Esophagus (tissue), 2 donors: ENCODE data around the gene LEPROT. TPM values are rescaled to one million over a fixed set of nuclear protein-coding genes. Genes with fewer than 3 reads are reported as not detected.

Experiments used
- H3K27ac ChIP-seq, 2 donors: one replicate each; pipeline ENCODE4 v1.5.1; 2013; ENCODE audit warnings: low read depth in 2 of 2, mild to moderate bottlenecking in 2 of 2, inconsistent platforms in 1 of 2, low read length in 1 of 2, moderate library complexity in 1 of 2
- H3K27me3 ChIP-seq, 2 donors: one replicate each; pipeline ENCODE4 v1.6.1; 2013; ENCODE audit warnings: low read length in 2 of 2, control low read depth in 1 of 2, mild to moderate bottlenecking in 1 of 2; ENCODE audit not compliant: insufficient read depth in 2 of 2, control insufficient read depth in 1 of 2
- H3K36me3 ChIP-seq, 2 donors: one replicate each; pipeline ENCODE4 v1.6.1; 2013; ENCODE audit warnings: low read length in 1 of 2; ENCODE audit not compliant: control insufficient read depth in 2 of 2, insufficient read depth in 2 of 2
- H3K4me1 ChIP-seq, 2 donors: one replicate each; pipeline ENCODE4 v1.6.1; 2013; ENCODE audit warnings: low read length in 1 of 2; ENCODE audit not compliant: control insufficient read depth in 2 of 2, insufficient read depth in 2 of 2
- H3K4me3 ChIP-seq, 2 donors: one replicate each; pipeline ENCODE4 v1.5.1; 2013; ENCODE audit warnings: low read length in 2 of 2, mild to moderate bottlenecking in 2 of 2, low read depth in 1 of 2, moderate library complexity in 1 of 2
- H3K9me3 ChIP-seq, 2 donors: one replicate each; pipeline ENCODE4 v1.6.1; 2013; ENCODE audit warnings: mild to moderate bottlenecking in 2 of 2, low read depth in 1 of 2, low read length in 1 of 2, moderate library complexity in 1 of 2; ENCODE audit not compliant: control insufficient read depth in 2 of 2, insufficient read depth in 1 of 2
- WGBS, 2 donors: extraction: QIAGEN DNeasy Blood & Tissue Kit; methylation state at CpG; one replicate each; pipeline ENCODE4 v1.1.7; 2013; 5-methylcytosine and 5-hydroxymethylcytosine counted together
- polyA plus RNA-seq, 2 donors: library from polyadenylated mRNA; stranded (reverse); fragments of 200-250 nt; gene quantifications; one replicate each; pipeline ENCODE4 v1.2.3, GENCODE V29; 2013
- donor health status: healthy with polysubstance abuse.
- donor health status: Bipolar disorder and iron deficiency.

The LEPROT gene
- polyA plus RNA-seq, 2 donors = 23.2 to 26.4 TPM

DNA sequence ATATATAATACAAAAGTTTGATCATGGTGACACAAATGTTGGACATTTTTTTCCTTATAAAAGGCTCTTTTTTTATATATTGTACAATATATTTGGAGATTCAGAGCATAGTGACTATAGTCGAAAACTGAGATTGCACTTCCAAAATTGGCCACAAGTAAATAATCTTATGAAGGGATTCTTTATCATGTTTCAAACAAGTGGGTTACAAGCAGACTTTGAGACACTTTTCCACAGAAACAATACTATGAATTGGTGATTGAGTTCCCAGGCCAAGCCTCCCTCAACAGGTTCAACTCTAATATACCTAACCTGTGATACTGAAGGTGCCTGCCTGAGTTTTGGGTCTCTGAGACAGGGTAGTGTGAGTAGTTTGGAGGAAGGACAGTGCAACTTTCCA is 13.8 kb downstream of the LEPROT start:
- H3K9me3 ChIP-seq = no peaks in the 10 kb centered on the region
- H3K27ac ChIP-seq = no peak overlapping the region
- peaks cover 6 to 9% of the 10 kb centered on the region in 2 donors for H3K36me3 ChIP-seq
- H3K4me1 ChIP-seq = no peaks in the 10 kb centered on the region
- H3K4me3 ChIP-seq = no peak overlapping the region
- WGBS, 2 donors = 90 to 97% methylated on average over 1 of the region's 1 CpG
- H3K27me3 ChIP-seq = no peaks in the 10 kb centered on the region

DNA sequence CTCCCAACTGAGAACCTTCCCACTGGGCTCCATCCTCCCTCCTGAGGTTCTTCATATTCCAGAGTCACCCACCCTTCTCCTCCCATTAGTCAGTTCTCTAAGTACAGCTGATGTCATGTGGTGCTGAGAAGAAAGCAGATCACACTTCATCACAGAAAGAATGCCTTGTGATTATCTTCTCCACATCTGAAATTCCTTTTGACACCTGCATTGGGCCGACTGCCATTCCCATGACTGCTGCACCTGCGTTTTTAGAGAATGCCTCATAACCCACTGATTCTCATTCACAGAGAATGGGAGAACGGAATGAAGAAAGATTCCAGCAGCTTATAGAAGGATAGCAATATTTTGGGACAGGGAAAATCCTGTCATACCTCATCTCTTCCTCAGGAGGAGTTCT is 14.3 kb downstream of the LEPROT start:
- H3K4me1 ChIP-seq = no peaks in the 10 kb centered on the region
- 79% methylated on average over 3 of the region's 3 CpGs for WGBS, 2 donors
- no peaks in the 10 kb centered on the region for H3K27me3 ChIP-seq
- no peak overlapping the region for H3K4me3 ChIP-seq
- no peaks in the 10 kb centered on the region for H3K9me3 ChIP-seq
- H3K36me3 ChIP-seq = peaks cover 6 to 9% of the 10 kb centered on the region in 2 donors
- no peak overlapping the region for H3K27ac ChIP-seq

DNA sequence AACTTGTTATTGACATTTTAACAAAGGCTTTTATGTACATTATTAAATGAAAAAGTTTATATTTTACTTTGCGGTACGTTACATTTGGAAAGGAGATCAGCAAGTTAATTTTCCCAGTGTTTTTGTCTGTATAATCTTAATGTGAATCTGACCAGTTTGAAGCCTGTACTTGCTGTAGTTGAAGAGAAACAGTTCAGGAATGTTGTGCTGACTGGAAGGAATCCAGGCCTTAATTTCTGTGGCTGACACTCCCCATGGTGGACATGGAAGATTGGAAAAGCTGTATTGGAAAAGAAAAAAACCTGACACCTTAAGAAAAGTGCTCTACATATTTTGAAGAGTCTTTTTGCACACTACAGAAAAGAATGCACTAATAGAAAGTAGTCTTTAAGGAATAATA is 15.5 kb downstream of the LEPROT start:
- Histone ChIP-seq H3K4me3 (no peak overlapping the region), H3K9me3 (no peaks in the 10 kb centered on the region), H3K27me3 (no peaks in the 10 kb centered on the region), H3K27ac (no peak overlapping the region), H3K36me3 (peaks cover 6 to 9% of the 10 kb centered on the region in 2 donors), H3K4me1 (no peaks in the 10 kb centered on the region)
- 50 to 53% methylated on average over 2 of the region's 2 CpGs for WGBS, 2 donors

DNA sequence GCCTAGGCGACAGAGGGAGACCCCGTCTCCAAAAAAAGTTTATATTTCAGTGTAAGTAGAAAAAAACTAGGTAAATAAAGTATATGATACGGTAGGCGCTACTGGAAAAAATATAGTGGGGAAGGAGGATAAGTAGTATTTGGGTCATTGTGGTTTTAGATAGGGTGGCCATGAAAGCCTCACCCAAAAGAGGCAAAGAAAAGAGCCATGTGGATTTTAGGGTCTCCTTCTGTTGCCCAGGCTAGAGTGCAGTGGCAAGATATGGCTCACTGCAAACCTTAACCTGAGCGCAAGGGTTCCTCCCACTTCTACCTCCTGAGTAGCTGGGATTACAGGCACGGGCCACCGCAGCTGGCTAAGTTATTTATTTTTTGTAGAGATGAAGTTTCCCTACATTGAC is 17.1 kb downstream of the LEPROT start:
- H3K4me3 ChIP-seq = no peak overlapping the region
- 94 to 96% methylated on average over 7 of the region's 7 CpGs for WGBS, 2 donors
- no peaks in the 10 kb centered on the region for H3K9me3 ChIP-seq
- H3K36me3 ChIP-seq = peaks cover 4 to 5% of the 10 kb centered on the region in 2 donors
- H3K4me1 ChIP-seq = no peaks in the 10 kb centered on the region
- no peaks in the 10 kb centered on the region for H3K27me3 ChIP-seq
- H3K27ac ChIP-seq = no peak overlapping the region

DNA sequence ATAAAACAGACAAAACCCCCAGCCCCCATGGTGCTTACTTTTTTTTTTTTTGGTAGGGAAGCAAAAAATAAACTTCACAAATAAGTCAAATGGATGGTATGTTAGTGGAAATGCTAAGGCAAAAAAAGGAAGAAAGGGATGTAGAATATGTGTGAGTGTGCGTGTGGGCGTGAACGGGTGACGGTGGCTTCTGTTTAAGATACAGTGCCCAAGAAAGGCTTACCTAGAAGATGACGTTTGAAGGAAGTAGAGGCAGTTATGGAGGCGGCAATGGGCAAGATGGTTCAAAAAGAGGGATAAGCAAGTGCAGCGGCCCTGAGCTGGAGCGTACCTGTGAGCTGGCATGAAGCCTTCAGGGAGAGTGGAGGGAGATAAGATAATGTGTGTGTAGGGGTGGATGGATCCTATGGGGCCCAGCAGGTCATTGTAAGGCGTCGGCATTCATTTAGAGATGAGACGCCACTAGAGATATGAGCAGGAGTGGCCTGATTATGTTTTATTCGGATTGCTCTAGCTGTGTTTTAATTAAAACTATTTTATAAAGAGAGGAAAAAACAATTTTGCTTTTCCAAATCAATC is 19.9 kb downstream of the LEPROT start:
- WGBS, 2 donors = 89 to 90% methylated on average over 12 of the region's 12 CpGs
- no peaks in the 10 kb centered on the region for H3K9me3 ChIP-seq
- no peaks in the 10 kb centered on the region for H3K36me3 ChIP-seq

DNA sequence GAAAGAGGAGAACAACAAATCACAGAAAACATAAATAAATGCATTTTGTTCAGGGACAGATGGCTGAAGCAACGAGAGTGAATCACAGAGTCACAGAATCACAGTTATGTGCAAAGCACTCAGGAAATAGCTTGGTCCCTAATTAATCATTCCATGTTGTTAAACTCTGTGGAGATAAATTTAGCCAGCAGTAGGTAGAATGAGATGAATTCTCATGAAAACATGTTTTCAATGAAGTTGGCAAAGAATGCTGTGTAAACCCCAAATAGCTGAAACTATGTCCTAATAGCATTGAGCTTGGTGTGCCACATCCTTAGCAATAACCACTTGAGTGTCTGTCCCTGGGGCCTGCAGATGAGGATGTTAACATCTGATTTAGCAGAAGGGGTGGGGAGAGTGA is 20.4 kb downstream of the LEPROT start:
- H3K27ac ChIP-seq = no peak overlapping the region
- no peaks in the 10 kb centered on the region for H3K4me1 ChIP-seq
- H3K9me3 ChIP-seq = no peaks in the 10 kb centered on the region
- H3K36me3 ChIP-seq = no peaks in the 10 kb centered on the region
- WGBS, 2 donors = 60 to 67% methylated on average over 1 of the region's 1 CpG
- H3K27me3 ChIP-seq = no peaks in the 10 kb centered on the region
- no peak overlapping the region for H3K4me3 ChIP-seq

More for the DNA sequence above, 19.9 kb downstream of the LEPROT start:
- H3K4me3 ChIP-seq = no peak overlapping the region
- H3K27me3 ChIP-seq = no peaks in the 10 kb centered on the region
- H3K27ac ChIP-seq = no peak overlapping the region
- H3K4me1 ChIP-seq = no peaks in the 10 kb centered on the region

DNA sequence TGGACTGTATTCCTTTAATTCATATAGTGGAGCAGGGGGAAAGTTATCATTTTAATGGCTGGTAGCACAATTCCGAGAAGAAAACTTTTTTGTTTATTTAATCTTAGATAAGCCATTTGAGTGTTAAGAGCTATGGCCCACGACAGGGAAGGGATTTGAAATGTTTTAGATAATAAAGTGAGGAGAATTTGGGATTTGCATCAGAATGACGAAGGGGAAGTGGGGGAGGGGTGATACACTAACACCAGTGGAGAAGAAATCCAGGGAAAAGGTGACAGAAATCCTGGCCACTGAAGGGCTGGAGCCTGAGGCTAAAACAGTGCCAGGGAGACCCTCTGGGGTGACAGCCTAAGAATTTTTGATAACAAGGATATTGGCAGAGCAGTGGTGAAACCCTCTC is 21.0 kb downstream of the LEPROT start:
- 50 to 52% methylated on average over 3 of the region's 3 CpGs for WGBS, 2 donors
- Histone ChIP-seq H3K27me3 (no peaks in the 10 kb centered on the region), H3K9me3 (no peaks in the 10 kb centered on the region), H3K4me3 (no peak overlapping the region), H3K4me1 (no peaks in the 10 kb centered on the region), H3K27ac (no peak overlapping the region), H3K36me3 (no peaks in the 10 kb centered on the region)

DNA sequence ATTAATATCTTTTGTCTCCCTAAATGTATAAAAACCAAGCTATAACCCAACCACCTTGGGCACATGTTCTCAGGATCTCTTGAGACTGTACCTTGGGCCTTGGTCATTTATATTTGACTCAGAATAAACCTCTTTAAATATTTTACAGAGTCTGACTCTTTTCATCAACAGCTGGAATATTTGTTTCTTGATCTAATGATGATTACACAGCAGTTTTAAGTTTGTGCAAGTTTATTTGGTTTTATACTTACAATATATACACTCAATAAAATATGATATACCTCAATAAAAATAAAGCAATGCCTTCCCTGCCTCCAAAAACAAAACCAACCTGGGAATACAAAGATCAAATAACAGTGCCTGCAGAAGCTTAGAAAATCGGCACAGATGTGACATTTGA is 22.0 kb downstream of the LEPROT start:
- Histone ChIP-seq H3K36me3 (no peaks in the 10 kb centered on the region), H3K4me3 (no peak overlapping the region), H3K9me3 (no peaks in the 10 kb centered on the region), H3K27ac (no peak overlapping the region), H3K4me1 (no peaks in the 10 kb centered on the region), H3K27me3 (no peaks in the 10 kb centered on the region)
- 93 to 94% methylated on average over 1 of the region's 1 CpG for WGBS, 2 donors

DNA sequence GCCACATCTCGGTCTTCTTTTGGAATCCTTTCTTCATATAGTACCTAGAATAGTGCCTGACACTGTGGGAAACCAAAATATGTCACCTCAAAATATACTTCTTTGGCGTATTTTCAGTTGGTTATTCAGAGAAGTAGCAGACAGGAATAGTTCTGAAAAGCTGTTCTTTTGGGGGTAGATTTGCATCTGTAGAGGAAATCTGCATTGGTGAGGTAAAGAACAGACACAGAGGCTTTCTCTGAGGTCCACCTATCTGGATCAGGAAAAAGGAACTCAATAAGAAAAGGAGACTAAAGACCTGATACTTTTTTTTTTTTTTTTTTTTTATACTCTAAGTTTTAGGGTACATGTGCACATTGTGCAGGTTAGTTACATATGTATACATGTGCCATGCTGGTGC is 23.2 kb downstream of the LEPROT start:
- Histone ChIP-seq H3K27me3 (no peaks in the 10 kb centered on the region), H3K27ac (no peak overlapping the region), H3K4me1 (no peaks in the 10 kb centered on the region), H3K36me3 (no peaks in the 10 kb centered on the region), H3K4me3 (no peak overlapping the region), H3K9me3 (no peaks in the 10 kb centered on the region)
- 88 to 93% methylated on average over 2 of the region's 2 CpGs for WGBS, 2 donors

DNA sequence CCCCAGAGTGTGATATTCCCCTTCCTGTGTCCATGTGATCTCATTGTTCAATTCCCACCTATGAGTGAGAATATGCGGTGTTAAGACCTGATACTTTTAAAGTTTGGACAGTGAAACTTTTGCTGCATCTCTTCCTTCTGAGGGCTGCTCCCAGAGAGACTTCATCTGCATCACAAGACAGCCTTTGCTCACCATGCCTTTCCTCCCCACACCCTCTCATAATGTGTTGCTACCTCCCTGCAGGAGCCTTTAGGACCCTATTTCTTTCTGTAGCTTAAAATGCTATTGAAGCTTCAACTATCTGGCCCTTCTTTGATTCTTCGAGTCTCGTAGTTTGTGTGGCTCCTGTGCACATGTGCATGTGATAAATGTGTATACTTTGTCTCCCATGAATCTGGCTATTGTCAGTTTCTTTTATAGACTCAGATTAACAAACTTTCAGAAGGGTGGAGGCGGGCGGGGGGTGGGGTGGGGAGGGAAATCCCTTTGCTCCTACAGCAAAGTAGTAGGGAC is 23.7 kb downstream of the LEPROT start:
- Histone ChIP-seq H3K4me3 (no peak overlapping the region), H3K36me3 (no peaks in the 10 kb centered on the region), H3K9me3 (no peaks in the 10 kb centered on the region), H3K4me1 (no peaks in the 10 kb centered on the region), H3K27me3 (no peaks in the 10 kb centered on the region), H3K27ac (no peak overlapping the region)
- 73 to 80% methylated on average over 4 to 5 of the region's 5 CpGs for WGBS, 2 donors
